Neural cell (in vitro differentiated cells): ENCODE measurements around the gene STOM. TPM values are rescaled to one million over a fixed set of nuclear protein-coding genes. Genes with fewer than 3 reads are reported as not detected.

Experiments used
- H2AFZ ChIP-seq: fragments of 200-600, 300-800 bp; sonication (generic), shearing (Covaris generic); 2 replicates; pipeline ENCODE4 v1.6.0; 2014; ENCODE audit warnings: low read depth, mild to moderate bottlenecking, antibody characterized with exemption, low read length, moderate library complexity
- H3F3A ChIP-seq: fragments of 200-600 bp; shearing (Covaris generic); 2 replicates; pipeline ENCODE4 v1.6.1; 2016; ENCODE audit warnings: mild to moderate bottlenecking, moderate library complexity, mixed read lengths, antibody characterized with exemption, low read length; ENCODE audit not compliant: insufficient read depth, poor library complexity, severe bottlenecking
- H3K27ac ChIP-seq: fragments of 200-600, 300-800 bp; sonication (generic), shearing (Covaris generic); 2 replicates; pipeline ENCODE4 v1.5.1; 2014; ENCODE audit warnings: mild to moderate bottlenecking, low read length, moderate library complexity
- H3K27me3 ChIP-seq: fragments of 300-800, 200-600 bp; sonication (generic), shearing (Covaris generic); 2 replicates; pipeline ENCODE4 v1.6.0; 2014; ENCODE audit warnings: mild to moderate bottlenecking, low read depth, low read length, moderate library complexity; ENCODE audit not compliant: insufficient read depth
- H3K36me3 ChIP-seq: fragments of 300-800, 200-600 bp; sonication (generic), shearing (Covaris generic); 2 replicates; pipeline ENCODE4 v1.5.1; 2014; ENCODE audit warnings: mild to moderate bottlenecking, antibody characterized with exemption, low read length, moderate library complexity; ENCODE audit not compliant: insufficient read depth
- H3K4me2 ChIP-seq: fragments of 300-800, 200-600 bp; sonication (generic), shearing (Covaris generic); 2 replicates; pipeline ENCODE4 v1.6.0; 2014; ENCODE audit warnings: mild to moderate bottlenecking, low read length
- H3K4me3 ChIP-seq: fragments of 300-800, 200-600 bp; sonication (generic), shearing (Covaris generic); 2 replicates; pipeline ENCODE4 v1.5.1; 2014; ENCODE audit warnings: mild to moderate bottlenecking, low read length, moderate library complexity
- H3K79me2 ChIP-seq: fragments of 200-600 bp; shearing (Covaris generic); replicated peaks from 2 replicates; pipeline ENCODE4 v1.6.0; 2014; ENCODE audit warnings: mild to moderate bottlenecking, low read length, moderate library complexity; ENCODE audit not compliant: insufficient read depth
- H3K9ac ChIP-seq: fragments of 300-800, 200-600 bp; sonication (generic), shearing (Covaris generic); 2 replicates; pipeline ENCODE4 v1.6.1; 2016; ENCODE audit warnings: mild to moderate bottlenecking, low read length, mixed read lengths
- H3K9me2 ChIP-seq: fragments of 200-600 bp; shearing (Covaris generic); 2 replicates; pipeline ENCODE4 v1.6.1; 2016; ENCODE audit warnings: mild to moderate bottlenecking, low read length, mixed read lengths; ENCODE audit not compliant: insufficient read depth
- H3K9me3 ChIP-seq: fragments of 200-600, 300-800 bp; sonication (generic), shearing (Covaris generic); 2 replicates; pipeline ENCODE4 v1.6.1; 2016; ENCODE audit warnings: mild to moderate bottlenecking, mixed run types, low read length, moderate library complexity, mixed read lengths
- H4K20me1 ChIP-seq: fragments of 200-600 bp; shearing (Covaris generic); 2 replicates; pipeline ENCODE4 v1.6.1; 2016; ENCODE audit warnings: mild to moderate bottlenecking, mixed run types; ENCODE audit not compliant: insufficient read depth
- EP300 ChIP-seq: fragments of 450-650 bp; conservative IDR thresholded peaks from 2 replicates; pipeline ENCODE4 v1.6.1; 2014; ENCODE audit warnings: antibody characterized with exemption, mild to moderate bottlenecking, moderate library complexity; ENCODE audit not compliant: poor library complexity, severe bottlenecking
- EZH2 ChIP-seq: fragments of 200-600, 300-800 bp; shearing (Covaris generic), sonication (generic); IDR thresholded peaks from 2 replicates; pipeline ENCODE4 v1.6.1; 2014; ENCODE audit warnings: antibody characterized with exemption, low read length, borderline replicate concordance, mild to moderate bottlenecking; ENCODE audit not compliant: insufficient read depth, poor library complexity, severe bottlenecking
- MXI1 ChIP-seq: fragments of 450-650 bp; conservative IDR thresholded peaks from 2 replicates; pipeline ENCODE4 v1.6.1; 2014; ENCODE audit warnings: antibody characterized with exemption, mild to moderate bottlenecking; ENCODE audit not compliant: poor library complexity, severe bottlenecking
- POLR2AphosphoS5 ChIP-seq: IDR thresholded peaks from 2 replicates; pipeline ENCODE4 v1.6.1; 2012
- RAD21 ChIP-seq: fragments of 450-650 bp; conservative IDR thresholded peaks from 2 replicates; pipeline ENCODE4 v1.6.1; 2014; ENCODE audit warnings: antibody characterized with exemption, mild to moderate bottlenecking, moderate library complexity
- SMC3 ChIP-seq: fragments of 450-650 bp; conservative IDR thresholded peaks from 2 replicates; pipeline ENCODE4 v1.6.1; 2014; ENCODE audit warnings: antibody characterized with exemption, mild to moderate bottlenecking, moderate library complexity; ENCODE audit not compliant: poor library complexity
- TAF1 ChIP-seq: IDR thresholded peaks from 2 replicates; pipeline ENCODE4 v1.6.1; 2012; ENCODE audit warnings: low read depth
- polyA plus RNA-seq: library from polyadenylated mRNA; depleted of rRNA; stranded (reverse); fragments of >200 nt; gene quantifications from 2 replicates; pipeline ENCODE4 v1.2.3, GENCODE V29; 2014
- TF ChIP-seq, protein P1 (sequence below): fragments of 450-650 bp; IDR thresholded peaks from 2 replicates; pipeline ENCODE4 v1.5.1; 2014; ENCODE audit warnings: antibody characterized with exemption, mild to moderate bottlenecking, moderate library complexity; ENCODE audit not compliant: poor library complexity, severe bottlenecking
- TF ChIP-seq, protein P2 (sequence below): IDR thresholded peaks from 2 replicates; pipeline ENCODE4 v1.6.1; 2012; ENCODE audit warnings: borderline replicate concordance

STOM gene
- polyA plus RNA-seq, 1 donor from 2014 or later, result 0.11 TPM

DNA sequence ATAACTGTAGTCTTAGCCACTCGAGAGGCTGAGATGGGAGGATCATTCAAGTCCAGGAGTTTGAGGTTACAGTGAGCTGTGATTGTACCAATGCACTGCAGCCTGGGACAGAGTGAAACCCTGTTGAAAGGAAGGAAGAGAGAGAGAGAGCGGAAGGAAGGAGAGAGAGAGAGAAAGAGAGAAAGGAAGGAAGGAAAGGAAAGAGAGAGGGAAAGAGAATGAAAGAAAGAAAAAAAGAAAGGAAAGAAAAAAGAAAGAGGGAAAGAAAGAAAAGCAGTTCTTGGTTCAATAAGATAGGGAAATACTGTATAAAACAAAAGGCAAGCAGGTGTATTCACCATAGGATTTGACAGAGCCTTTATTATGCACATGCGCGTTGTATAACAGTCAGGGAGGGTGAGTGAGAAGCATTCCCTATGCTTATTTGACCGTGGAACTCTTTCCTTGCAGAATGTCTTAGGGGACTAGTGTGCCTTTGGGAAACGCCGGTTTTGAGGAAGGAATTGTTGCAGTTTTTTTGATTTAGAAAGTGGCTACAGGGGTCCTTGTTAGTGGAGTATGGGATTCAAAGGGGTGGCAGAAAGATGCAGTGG lies 60.1 kb downstream of the STOM start:
- H3K36me3 ChIP-seq, result no peaks in the 10 kb centered on the region
- H3F3A ChIP-seq, result no peaks in the 10 kb centered on the region
- no peaks in the 10 kb centered on the region for H3K79me2 ChIP-seq
- H3K9me2 ChIP-seq, result no peaks in the 10 kb centered on the region
- no peaks in the 10 kb centered on the region for H4K20me1 ChIP-seq
- no peaks in the 10 kb centered on the region for H3K9me3 ChIP-seq
- H3K4me2 ChIP-seq, result no peak overlapping the region
- no peak overlapping the region for H3K4me3 ChIP-seq
- no peak overlapping the region for H3K9ac ChIP-seq
- H3K27ac ChIP-seq, result no peak overlapping the region
- no peak overlapping the region for H2AFZ ChIP-seq
- TF ChIP-seq POLR2AphosphoS5, result no peak
- TF ChIP-seq MXI1, result no peak
- TF ChIP-seq, protein P1, sequence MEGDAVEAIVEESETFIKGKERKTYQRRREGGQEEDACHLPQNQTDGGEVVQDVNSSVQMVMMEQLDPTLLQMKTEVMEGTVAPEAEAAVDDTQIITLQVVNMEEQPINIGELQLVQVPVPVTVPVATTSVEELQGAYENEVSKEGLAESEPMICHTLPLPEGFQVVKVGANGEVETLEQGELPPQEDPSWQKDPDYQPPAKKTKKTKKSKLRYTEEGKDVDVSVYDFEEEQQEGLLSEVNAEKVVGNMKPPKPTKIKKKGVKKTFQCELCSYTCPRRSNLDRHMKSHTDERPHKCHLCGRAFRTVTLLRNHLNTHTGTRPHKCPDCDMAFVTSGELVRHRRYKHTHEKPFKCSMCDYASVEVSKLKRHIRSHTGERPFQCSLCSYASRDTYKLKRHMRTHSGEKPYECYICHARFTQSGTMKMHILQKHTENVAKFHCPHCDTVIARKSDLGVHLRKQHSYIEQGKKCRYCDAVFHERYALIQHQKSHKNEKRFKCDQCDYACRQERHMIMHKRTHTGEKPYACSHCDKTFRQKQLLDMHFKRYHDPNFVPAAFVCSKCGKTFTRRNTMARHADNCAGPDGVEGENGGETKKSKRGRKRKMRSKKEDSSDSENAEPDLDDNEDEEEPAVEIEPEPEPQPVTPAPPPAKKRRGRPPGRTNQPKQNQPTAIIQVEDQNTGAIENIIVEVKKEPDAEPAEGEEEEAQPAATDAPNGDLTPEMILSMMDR, result no peak
- TF ChIP-seq SMC3, result no peak
- TF ChIP-seq, protein P2, sequence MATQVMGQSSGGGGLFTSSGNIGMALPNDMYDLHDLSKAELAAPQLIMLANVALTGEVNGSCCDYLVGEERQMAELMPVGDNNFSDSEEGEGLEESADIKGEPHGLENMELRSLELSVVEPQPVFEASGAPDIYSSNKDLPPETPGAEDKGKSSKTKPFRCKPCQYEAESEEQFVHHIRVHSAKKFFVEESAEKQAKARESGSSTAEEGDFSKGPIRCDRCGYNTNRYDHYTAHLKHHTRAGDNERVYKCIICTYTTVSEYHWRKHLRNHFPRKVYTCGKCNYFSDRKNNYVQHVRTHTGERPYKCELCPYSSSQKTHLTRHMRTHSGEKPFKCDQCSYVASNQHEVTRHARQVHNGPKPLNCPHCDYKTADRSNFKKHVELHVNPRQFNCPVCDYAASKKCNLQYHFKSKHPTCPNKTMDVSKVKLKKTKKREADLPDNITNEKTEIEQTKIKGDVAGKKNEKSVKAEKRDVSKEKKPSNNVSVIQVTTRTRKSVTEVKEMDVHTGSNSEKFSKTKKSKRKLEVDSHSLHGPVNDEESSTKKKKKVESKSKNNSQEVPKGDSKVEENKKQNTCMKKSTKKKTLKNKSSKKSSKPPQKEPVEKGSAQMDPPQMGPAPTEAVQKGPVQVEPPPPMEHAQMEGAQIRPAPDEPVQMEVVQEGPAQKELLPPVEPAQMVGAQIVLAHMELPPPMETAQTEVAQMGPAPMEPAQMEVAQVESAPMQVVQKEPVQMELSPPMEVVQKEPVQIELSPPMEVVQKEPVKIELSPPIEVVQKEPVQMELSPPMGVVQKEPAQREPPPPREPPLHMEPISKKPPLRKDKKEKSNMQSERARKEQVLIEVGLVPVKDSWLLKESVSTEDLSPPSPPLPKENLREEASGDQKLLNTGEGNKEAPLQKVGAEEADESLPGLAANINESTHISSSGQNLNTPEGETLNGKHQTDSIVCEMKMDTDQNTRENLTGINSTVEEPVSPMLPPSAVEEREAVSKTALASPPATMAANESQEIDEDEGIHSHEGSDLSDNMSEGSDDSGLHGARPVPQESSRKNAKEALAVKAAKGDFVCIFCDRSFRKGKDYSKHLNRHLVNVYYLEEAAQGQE, result no peak
- no peak for TF ChIP-seq TAF1
- TF ChIP-seq EP300, result no peak
- TF ChIP-seq RAD21, result no peak
- TF ChIP-seq EZH2, result no peak
- H3K27me3 ChIP-seq, result no peaks in the 10 kb centered on the region

DNA sequence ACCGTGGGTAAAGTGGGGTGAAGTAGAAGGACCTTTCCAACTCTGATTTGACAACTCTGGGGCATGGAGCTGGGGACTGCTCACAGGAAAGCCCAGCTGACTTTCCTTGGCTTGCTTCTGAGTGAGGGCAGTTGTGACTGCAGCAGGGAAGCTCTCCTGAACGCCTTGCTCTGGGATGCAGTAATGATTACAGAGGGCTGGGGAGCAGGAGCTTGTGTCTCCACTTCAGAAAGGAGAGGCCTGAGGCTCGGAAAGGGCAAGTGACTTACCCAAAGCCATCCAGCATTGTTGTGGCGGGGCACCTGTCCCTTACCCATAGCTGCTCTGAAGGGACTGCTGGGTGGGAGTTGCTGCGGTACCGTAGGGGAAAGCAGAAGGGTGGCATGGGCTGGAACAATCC lies 60.9 kb downstream of the STOM start:
- Histone ChIP-seq H3K4me3 (no peak overlapping the region), H3K9ac (no peak overlapping the region), H2AFZ (no peak overlapping the region), H3K79me2 (no peaks in the 10 kb centered on the region), H3K36me3 (no peaks in the 10 kb centered on the region), H3K9me2 (no peaks in the 10 kb centered on the region), H3K27ac (no peak overlapping the region), H3F3A (no peaks in the 10 kb centered on the region), H3K9me3 (no peaks in the 10 kb centered on the region), H3K27me3 (no peaks in the 10 kb centered on the region), H4K20me1 (no peaks in the 10 kb centered on the region), H3K4me2 (no peak overlapping the region)
- TF ChIP-seq MXI1, result no peak

DNA sequence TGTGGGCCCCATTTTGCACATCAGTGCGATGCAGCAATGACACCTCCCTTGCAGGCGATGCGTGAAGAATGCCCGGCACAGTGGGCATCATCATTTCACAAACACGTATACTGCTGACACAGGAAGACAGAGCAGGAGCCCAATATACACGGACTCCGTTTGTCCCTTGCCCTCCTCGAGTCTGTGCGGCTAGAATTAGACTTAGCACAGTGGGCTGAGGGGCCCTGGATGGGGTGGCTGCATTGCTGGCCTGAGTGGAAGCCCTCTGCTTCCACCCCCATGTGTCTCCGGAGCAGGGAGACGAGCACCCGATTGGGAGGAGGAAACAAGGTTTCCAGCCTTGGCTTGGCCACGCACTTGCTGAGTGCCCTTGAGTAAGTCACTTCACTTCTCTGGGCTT lies 61.3 kb downstream of the STOM start:
- no peaks in the 10 kb centered on the region for H3K79me2 ChIP-seq
- H3K9me3 ChIP-seq, result no peaks in the 10 kb centered on the region
- no peak for TF ChIP-seq SMC3
- TF ChIP-seq, protein P2, result no peak
- TF ChIP-seq RAD21, result no peak
- no peak for TF ChIP-seq TAF1
- no peak for TF ChIP-seq EZH2
- no peak for TF ChIP-seq MXI1
- TF ChIP-seq, protein P1, result no peak
- TF ChIP-seq POLR2AphosphoS5, result no peak
- TF ChIP-seq EP300, result no peak
- no peak overlapping the region for H2AFZ ChIP-seq
- no peaks in the 10 kb centered on the region for H4K20me1 ChIP-seq
- H3F3A ChIP-seq, result no peaks in the 10 kb centered on the region
- H3K36me3 ChIP-seq, result no peaks in the 10 kb centered on the region
- H3K4me2 ChIP-seq, result no peak overlapping the region
- H3K9ac ChIP-seq, result no peak overlapping the region
- H3K27ac ChIP-seq, result no peak overlapping the region
- no peak overlapping the region for H3K4me3 ChIP-seq
- no peaks in the 10 kb centered on the region for H3K9me2 ChIP-seq
- H3K27me3 ChIP-seq, result no peaks in the 10 kb centered on the region
